GM18873 (cell line): Measurements from ENCODE around the gene TRIM9.

Experiments used
- ATAC-seq: cut with Tn5 transposase; IDR thresholded peaks from one replicate; pipeline ENCODE4 v1.9.1; 2021; ENCODE audit warnings: mild to moderate bottlenecking, moderate library complexity, moderate number of reproducible peaks; ENCODE audit not compliant: unreplicated experiment, low FRiP score

TRIM9 gene

DNA sequence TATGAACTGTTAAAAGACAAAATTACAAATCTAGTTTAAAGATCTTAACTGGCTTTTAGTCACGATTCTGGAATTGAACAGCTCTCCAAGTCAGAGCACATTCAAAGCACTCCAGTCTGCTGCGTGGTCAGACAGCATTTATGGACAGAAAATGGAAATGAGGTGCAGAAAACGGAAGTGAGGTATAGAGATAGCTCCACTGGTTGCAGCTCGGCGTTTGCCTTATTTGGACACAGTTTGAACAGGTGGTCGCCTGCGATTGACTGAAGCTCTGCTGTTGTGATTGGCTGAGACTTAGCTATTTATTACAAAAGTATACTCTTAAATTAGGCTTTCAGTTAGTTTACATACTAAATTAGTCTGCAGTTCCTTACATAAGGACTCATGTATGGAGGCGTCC is 28.3 kb downstream of the TRIM9 start:
- ATAC-seq: no peak

DNA sequence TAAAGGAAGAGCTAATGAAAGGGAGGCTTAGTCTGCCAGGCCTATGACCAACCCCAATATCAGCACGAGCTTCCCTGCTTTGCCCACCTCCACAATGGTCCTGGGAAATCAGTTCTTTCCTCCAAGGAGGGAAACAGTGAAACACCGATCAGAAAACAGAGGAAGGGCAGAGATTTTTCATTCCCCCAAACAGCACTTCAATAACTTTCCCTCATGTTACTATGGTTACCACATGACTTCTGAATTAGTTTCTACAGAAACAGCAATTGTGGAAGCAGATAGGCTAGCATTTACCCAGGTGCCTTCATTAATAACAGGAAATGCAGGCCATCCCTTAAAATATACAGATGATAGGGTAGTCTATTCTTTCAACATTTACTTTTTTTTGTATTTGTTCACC is 35.9 kb downstream of the TRIM9 start:
- ATAC-seq: no peak

DNA sequence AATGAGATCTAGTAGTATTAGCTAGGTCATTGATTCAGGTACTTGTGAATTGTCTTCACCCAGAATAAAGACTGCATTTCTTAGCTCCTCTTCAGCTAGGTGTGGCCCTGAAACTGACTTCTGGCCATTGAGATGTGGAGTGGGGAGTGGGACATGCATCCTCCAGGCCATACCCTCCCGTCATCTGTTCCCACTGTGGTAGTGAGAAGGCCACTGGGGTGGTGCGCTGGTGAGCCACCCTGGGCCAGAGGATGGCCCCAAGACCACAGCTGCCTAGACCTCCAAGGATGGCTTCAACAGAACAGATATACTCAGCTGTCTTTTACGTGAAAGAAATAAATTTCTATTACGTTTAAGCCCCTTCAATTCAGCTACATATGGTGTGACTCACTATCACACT is 36.5 kb downstream of the TRIM9 start:
- ATAC-seq: no peak

DNA sequence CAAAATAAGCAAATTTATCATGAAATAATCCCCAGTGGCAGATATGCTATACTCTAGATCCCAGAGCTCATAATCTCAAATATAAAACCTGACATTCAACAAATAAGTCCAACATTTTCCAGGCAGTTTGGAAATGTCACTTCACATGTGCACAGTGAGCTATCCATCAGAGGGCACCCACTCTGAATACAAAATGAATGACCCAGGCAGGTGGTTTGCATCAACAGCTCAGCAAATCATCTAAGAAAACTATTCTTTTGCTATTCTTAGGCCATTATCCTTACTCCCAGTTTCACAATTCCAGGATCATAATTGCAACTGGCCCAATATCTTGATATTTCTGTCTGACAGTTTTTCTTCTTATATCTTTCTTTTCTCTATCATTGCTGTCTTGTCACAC is 38.5 kb downstream of the TRIM9 start:
- no peak for ATAC-seq

DNA sequence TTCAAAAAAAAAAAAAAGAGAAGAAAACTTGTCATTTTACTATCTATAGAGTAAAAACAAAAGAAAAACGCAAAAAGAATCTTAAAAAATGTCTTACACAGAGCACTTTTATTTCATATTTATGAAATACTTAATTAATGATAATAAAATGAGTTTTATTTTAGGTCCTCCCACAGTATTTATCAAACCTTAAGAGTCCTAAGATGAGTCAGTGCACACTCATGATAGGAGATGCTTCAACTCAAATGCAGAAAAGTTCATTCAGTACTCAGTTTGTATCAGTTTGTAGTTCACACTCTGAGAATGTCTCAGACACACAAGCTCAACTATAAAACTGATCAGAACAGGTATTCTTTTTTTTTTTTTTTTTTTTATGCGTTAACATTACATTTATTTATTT is 41.7 kb downstream of the TRIM9 start:
- ATAC-seq: no peak

DNA sequence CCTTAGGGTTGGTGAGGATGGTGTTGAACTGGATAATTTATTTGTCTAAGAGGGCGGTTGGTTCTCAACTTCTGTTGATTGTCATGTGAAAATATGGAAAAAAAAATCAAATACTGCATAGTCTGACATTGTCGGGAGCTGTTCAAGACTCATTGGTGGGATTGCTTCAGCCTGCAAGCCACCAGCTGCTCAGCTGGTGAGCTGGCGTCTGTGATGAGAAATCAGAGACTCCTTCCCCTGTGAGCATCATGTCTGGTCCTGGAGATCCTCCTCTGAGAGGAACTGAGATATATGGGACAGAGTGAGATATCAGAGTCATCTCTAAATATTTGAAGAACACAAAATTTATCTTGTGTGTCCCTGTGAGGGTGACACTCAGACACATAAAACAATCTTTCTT is 49.9 kb downstream of the TRIM9 start:
- no peak for ATAC-seq

DNA sequence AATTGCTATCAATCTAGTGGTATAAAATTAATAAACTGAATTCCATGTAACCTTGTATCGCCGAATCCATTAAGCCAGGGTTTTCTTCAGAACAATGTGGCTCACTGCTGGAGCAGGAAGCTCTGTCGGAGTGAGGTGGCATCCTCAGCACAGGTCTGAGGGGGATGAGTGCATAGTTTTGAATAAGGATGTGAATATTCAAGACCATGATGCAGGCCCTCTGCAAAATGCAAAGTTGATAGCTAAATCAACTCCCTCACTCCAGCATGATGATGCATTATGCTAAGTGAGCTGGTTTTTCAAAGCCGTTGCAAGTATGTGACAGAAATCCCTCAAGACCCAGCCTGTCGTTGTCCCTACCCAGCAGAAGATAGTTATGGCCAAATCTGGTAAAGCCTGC is 53.0 kb downstream of the TRIM9 start:
- no peak for ATAC-seq

DNA sequence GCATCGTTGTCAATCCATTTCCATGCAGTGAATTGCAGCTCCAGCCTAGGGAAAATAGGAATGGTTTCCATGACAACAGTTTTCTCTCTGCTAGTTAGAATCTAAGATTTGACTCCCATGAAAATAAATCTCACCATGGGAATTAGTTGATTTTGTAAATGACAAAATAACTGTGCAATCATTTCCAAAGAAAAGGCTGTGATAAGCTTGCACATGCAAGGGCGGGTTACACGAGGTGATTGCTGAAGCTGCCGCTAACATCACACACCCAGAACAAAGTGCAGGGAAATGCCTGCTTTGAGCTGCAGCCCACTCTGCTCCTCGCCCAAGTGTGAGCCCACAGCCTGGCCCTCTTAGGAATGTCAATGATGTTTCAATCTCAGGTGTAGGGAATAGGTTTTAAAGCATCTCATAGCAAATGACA is 53.8 kb downstream of the TRIM9 start:
- no peak for ATAC-seq

DNA sequence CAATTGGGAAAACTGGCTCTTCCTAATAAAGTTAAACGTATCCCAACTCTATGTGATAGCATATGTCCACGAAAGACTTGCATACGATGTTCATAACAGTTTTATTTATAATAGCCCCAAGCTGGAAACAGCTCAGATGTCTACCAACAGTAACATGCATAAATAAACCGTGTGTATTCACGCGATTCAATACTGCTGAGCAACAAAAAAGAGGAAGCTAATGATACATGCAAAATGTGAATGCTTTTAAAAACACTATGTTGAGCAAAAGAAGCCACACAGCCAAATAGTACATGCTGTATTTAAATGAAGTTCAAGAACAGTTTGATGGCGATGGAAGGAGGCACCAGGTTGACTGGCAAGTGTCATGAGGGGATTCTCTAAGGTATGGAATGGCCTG is 55.7 kb downstream of the TRIM9 start:
- ATAC-seq: no peak

DNA sequence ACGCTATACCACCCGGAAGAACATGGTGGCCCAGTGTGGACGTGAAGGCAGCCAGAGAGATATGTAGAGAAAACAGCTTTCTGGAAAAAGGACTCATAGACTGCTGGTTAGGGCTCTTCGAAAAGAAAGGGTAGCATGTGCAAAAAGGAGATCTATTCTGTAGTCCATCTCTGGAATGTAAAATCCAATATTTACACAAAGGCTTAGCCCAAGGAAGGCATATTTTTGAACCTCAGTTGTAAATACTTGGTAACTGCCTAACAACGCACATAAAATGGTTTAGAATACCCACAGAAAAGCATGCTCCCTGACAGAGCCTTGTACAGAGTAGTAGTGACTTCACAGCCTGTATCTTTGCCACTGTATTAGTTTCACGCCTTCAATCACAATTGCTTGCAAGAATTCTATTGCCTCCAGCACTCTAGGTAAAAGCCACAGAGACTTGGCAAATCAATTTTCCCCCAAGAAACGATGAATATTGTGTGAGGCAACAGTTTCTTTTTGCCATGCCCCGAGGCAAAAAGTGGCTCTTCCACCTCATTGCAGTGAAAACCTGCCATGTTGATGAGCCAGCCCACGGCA is 59.2 kb downstream of the TRIM9 start:
- ATAC-seq: no peak

DNA sequence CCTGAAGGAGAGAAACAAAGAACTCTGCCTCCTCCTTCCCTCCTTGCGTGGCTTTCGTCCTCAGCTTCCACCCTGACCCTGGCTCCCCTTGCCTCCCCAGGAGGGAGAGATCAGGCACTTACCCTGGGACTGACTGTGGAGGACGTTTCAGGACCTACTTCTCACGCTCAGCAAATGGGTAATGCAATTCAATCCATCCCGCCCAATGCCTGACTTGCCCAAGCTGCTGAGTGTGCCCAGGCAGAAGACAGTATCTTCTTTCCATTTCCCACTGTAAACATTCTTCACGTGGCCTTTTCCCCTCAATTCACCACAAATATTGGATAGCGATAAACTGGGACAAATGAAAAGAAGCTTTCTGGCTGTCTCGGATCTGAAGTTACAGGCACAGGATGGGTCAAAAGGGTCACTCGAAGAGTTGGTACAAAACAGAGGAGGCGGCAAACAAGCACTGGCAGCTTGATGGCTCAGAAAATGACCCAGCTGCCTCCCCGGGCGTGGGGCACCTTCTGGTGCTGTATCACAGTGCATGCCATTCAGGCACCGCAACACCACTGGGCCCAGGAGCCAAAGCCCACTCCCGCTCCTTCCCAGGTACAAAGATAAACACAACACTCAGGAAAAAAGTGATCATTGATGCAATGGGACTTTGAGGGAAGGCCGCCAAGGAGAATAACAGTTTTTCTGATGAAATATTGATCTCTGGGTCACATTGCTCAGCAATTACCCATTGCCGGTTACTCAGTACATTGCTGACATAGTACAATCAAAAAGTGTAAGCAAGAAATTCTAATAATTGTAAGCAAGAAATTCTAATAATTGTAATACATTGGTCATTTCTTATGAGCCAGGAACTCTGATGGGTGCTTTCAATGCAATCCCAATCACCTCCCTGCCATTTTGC is 65.8 kb downstream of the TRIM9 start:
- ATAC-seq: no peak

DNA sequence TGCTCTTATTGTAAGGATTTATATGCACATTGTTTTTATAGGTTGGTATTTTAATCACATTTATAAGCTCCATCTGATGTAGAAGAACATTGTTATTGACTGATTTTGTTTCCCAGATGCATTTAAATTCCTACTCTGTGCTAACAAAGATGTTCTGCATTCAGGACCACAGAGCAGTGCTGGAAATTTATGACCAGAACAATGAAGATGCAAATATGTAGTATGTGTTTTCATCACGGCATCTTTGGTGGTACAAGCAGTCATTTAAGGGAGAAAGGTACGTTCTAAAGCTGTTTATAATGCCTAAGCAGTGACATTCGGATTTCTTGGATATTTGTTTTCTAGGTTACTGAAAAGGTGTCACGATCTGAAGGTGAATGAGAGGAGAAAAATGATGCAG is 66.5 kb downstream of the TRIM9 start:
- ATAC-seq: no peak

DNA sequence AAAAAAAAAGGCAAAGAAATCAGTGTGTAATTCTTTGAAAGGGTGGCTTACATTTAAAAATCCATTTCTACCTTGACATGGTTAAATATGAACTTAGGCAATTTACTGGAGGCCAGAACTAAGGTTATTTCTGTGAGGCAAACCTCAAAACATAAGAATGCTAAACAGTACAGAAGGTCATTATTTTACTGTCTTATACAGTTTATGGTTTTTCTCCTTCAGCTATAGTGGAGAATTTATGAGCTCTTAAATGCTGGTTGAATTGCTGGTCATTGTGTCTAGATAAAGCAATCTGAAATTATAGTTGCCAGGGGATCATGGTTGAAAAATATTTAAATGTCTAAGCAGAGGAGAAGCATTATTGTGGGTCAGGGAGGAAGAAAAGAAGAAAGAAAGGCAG is 70.5 kb downstream of the TRIM9 start:
- ATAC-seq: no peak

DNA sequence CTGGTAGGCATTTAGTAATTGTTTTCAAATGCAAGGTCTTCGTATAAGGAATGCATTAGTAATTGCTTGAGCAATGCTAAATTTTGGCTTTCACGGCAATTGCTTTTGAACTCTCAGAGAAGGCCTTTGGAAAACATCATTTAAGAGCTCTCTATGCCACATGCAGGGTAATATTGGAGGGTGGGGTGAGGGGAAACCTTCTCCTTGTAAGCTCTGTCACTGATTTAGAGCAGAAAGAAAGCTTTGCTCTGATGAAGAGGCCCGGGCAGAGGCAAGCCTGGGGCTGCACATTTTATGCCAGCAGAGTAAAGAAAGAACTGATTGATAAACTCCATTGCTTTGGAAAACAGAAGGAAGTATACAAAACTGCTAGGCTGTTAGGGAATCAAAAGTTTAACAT is 70.9 kb downstream of the TRIM9 start:
- no peak for ATAC-seq

DNA sequence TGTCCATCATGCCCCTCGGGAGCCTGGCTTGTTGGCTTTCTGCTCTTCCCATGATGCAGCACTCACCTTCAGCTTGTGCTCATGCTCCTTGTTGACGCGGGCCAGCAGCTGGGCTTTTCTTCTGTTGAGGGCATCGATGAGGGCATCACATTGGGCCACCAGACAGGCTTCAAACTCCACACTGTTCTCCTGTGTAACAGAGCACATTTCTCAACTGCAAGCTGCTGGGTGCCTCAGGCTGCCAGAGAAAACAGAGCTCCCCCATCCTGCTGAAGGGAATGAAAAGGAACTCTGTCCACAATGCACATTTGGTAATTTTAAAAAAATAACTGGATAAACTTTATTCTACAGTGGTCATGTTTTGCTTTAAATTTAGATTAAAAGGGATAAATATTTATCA is 72.1 kb downstream of the TRIM9 start:
- ATAC-seq: no peak

DNA sequence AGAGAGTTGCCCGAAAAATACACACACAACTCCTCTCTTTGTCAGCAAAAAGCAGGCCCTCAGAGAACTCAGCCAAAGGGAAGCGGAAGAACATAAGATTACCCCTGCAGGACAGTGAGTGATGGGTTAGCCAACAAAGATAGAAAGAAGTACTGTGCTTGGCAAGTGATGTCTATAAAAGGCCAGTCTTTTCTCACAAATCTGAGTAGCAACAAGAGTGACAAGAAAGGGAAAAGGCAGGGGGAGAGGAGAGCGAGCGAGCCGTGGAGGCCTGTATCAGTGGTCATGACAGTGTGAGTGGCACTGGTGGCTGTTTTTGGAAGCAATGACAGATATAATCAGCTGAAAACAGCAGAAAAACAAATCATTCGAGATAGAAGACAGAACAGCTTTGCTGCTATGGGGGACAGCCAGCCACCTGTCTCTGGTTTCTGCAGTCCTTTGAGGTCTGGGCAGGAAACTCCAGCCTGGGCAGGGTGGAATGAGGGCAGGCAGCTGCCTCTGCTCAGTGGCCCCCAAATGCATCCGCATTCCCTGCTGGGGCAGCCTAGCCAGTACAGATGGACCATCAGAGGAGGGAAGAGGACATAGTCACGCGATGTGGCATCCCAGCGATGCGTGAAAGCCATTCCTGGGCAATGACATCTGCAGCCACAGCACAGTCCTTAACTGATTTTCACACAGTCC is 74.7 kb downstream of the TRIM9 start:
- ATAC-seq: no peak

DNA sequence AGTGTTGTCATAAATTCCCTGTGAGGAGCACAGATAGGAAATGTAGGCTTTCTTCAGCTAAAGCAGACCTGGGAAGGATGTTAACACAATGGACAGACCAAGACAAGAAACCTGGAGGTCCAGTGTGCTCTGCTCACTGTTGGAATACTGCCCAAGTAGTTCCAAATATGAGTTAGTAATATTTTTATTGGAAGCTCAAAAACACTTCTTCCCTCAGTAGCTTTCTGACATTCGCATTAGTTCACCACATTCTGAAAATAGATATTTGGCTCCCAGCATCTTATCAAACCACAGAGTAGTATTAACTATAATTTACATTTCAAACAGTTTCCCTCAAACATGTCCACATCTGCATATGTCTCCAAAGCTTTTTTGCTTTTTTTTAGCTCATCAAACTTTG is 75.8 kb downstream of the TRIM9 start:
- no peak for ATAC-seq

DNA sequence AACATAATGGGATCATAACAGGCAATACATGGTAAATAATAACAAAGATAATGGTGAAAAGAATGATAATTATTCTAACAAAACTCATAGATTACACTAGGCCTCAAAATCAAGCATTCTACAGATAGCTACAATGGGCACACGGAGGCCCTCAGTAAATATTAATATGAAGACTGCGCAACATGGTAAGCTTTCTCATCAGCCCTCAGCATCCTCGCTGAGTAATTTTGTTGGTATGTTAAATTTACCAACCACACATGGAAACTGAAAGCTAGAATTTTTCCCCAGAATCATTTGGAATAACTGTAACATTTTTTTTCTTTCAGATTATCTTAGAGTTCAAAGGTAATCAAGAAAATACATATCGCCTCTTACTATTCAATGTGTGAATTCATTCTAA is 76.4 kb downstream of the TRIM9 start:
- ATAC-seq: no peak

DNA sequence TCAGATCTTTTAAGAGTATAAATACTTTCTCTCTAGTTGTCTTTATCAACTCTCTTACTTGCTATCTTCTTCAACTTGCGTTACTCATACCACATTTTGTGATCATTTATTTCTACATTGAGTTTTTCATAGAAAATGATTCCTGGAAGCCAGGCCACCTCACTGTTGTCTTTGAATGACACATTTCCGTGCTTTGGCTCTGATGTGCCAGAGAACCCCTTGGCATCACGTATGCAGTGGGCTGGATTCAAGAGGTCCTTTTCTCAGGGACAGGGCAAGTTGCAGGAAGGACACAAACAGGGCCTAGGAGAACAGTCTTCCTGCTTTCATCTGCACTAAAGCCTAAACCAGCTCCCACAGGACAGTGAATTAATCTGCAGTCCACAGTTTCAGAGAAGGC is 80.3 kb downstream of the TRIM9 start:
- no peak for ATAC-seq

DNA sequence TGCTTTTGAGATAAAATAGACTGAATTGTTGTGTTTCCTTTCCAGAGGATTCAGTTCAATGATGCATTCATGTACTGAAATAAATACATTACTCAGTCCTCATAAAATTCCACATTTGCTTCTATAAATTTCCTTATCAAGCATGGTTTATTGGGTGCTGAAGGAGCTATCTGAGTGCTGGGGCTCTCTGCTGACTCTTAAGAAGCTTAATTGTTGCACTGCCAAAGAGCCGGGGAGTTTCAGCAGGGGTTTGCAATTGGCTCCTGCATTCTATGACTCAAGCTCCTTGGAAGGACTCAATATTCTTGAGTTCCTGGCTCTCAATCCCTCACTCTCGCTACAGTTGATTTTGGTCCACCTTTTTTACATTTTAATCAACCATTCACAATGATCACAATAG is 80.8 kb downstream of the TRIM9 start:
- ATAC-seq: no peak

DNA sequence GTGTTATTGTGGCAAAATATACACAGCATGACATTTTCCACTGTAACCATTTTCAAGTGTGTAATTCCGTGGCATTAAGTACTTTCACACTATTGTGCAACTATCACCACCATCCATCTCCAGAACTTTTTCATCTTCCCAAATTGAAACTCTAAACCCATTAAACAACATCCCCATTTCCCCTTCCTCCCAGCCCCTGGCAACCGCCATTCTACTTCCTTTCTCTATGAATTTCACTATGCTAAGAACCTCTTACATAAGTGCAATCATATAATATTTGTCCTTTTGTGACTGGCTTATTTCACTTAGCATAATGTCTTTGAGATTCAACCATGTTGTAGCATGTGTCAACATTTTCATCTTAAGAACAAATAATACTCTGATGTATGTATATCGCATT is 82.8 kb downstream of the TRIM9 start:
- no peak for ATAC-seq

DNA sequence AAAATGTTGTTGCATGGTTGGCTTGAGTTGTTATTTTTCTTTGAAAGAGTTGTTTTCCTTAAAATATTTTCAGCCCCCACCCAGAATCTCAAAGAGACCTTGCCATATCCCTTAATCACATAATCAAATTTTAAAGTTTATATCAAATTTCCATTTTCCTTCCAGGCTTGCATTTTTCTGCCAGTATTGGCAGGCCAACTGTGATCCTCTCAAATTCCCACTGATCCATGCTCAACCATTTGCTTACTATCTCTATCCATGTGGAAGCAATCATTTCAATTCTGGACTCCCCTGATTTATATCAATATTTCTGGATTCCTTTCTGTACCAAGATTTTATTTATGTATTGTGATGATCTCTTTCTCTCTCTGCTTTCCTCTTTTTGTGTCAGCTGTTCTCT is 86.5 kb downstream of the TRIM9 start:
- no peak for ATAC-seq
